ENCODE data around the gene CFAP100. TPM values are rescaled to one million over a fixed set of nuclear protein-coding genes. Genes with fewer than 3 reads are reported as not detected.

CFAP100 gene
- total RNA-seq, 1 experiment from 2014 or later, result not detected

DNA sequence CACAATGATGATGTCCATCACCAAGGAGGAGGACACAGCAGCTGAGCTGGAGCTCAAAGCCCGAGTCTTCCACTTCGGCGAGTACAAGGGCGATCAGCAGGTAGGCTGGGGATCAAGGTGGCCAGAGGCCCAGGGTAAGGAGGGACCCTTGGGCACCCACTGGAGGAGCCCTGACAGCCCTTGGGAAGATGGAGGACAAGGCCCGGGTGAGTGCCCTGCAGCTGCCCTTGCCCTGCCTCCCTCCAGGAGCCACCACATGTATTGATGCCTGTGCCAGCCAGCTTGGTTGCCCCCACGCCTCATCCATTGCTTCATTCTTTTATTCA is 38.4 kb downstream of the CFAP100 start:
- Histone ChIP-seq H3K4me1 (ENCODE audit: insufficient read depth, low read length) (no peaks in the 10 kb centered on the region), H3K9me3 (ENCODE audit: low read length) (no peaks in the 10 kb centered on the region), H3F3A (ENCODE audit: low read length, unreplicated experiment) (no peaks in the 10 kb centered on the region), H2AFZ (ENCODE audit: low read length) (no peak overlapping the region), H3K9ac (ENCODE audit: low read length) (no peak overlapping the region), H3K36me3 (ENCODE audit: low read depth, low read length) (no peaks in the 10 kb centered on the region), H3K27me3 (ENCODE audit: low read length) (no peaks in the 10 kb centered on the region), H3K79me2 (ENCODE audit: low read length) (no peaks in the 10 kb centered on the region), H3K9me2 (replicated peaks; ENCODE audit: low read length) (no peaks in the 10 kb centered on the region), H3K4me2 (ENCODE audit: low read length) (no peak overlapping the region), H4K20me1 (ENCODE audit: low read length) (no peaks in the 10 kb centered on the region), H3K27ac (ENCODE audit: low read length) (no peak overlapping the region), H3K4me3 (ENCODE audit: low read length) (no peak overlapping the region)
- POLR2A ChIA-PET (ENCODE audit: unreplicated experiment), result no interaction called here
- CTCF ChIA-PET, result no interaction called here
- TF ChIP-seq, protein P1, sequence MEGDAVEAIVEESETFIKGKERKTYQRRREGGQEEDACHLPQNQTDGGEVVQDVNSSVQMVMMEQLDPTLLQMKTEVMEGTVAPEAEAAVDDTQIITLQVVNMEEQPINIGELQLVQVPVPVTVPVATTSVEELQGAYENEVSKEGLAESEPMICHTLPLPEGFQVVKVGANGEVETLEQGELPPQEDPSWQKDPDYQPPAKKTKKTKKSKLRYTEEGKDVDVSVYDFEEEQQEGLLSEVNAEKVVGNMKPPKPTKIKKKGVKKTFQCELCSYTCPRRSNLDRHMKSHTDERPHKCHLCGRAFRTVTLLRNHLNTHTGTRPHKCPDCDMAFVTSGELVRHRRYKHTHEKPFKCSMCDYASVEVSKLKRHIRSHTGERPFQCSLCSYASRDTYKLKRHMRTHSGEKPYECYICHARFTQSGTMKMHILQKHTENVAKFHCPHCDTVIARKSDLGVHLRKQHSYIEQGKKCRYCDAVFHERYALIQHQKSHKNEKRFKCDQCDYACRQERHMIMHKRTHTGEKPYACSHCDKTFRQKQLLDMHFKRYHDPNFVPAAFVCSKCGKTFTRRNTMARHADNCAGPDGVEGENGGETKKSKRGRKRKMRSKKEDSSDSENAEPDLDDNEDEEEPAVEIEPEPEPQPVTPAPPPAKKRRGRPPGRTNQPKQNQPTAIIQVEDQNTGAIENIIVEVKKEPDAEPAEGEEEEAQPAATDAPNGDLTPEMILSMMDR (conservative IDR thresholded peaks at IDR 0.05; ENCODE audit: low read depth, low read length), result no peak
- TF ChIP-seq EZH2phosphoT487 (IDR thresholded peaks at IDR 0.05; ENCODE audit: borderline replicate concordance, low read length), result no peak
- no peak for TF ChIP-seq EZH2 (IDR thresholded peaks at IDR 0.05; ENCODE audit: low read length, unreplicated experiment)
- DNase-seq, result no peak
- no peak for ATAC-seq
- BruUV-seq (replicated peaks), result no TSS peak
- intact Hi-C loops (cut with micrococcal nuclease), result no loop called here

DNA sequence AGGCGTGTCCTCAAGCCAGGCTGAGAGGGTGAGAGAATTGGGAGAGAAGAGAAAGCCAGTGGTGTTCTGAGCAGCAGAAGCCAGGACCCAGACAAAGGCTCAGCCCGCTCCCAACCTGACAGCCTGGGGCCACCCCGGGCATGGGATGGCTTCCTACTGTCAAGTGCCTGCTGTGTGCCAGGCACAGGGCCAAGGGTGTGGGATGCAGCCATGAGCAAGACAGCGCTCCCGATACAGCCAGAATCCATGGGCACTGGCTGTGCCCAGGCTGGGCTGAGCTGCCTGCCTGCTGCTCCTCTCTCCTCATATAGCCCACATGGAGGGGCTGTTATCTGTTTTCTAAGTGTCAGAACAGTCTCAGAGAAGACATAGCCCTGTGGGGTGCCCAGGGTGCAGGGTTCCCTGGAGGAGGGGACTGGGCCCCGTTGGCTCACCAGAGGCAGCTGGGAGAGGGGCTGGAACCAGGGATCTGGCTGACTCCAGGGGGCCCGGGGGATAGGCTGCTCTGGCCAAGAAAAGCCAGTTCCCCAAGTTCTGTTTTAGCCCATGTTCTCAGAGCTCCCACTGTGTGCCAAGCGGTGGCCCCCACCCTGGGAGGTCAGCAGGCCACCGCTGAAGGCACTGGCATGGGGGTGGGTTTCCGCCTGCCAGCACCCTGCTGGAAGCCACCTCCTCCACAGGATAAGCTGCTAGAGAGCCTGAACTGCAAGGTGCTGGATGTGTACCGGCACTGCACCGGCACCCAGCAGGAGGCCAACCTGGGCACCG is 39.0 kb downstream of the CFAP100 start:
- POLR2A ChIA-PET (ENCODE audit: unreplicated experiment), result no interaction called here
- Histone ChIP-seq H3K9me3 (ENCODE audit: low read length) (no peaks in the 10 kb centered on the region), H4K20me1 (ENCODE audit: low read length) (no peaks in the 10 kb centered on the region), H2AFZ (ENCODE audit: low read length) (no peak overlapping the region), H3K4me1 (ENCODE audit: insufficient read depth, low read length) (no peaks in the 10 kb centered on the region), H3K36me3 (ENCODE audit: low read depth, low read length) (no peaks in the 10 kb centered on the region), H3K9ac (ENCODE audit: low read length) (no peak overlapping the region), H3K79me2 (ENCODE audit: low read length) (no peaks in the 10 kb centered on the region), H3K27me3 (ENCODE audit: low read length) (no peaks in the 10 kb centered on the region), H3K4me2 (ENCODE audit: low read length) (no peak overlapping the region), H3K27ac (ENCODE audit: low read length) (no peak overlapping the region), H3F3A (ENCODE audit: low read length, unreplicated experiment) (no peaks in the 10 kb centered on the region), H3K9me2 (replicated peaks; ENCODE audit: low read length) (no peaks in the 10 kb centered on the region), H3K4me3 (ENCODE audit: low read length) (no peak overlapping the region)
- DNase-seq (no peak), ATAC-seq (no peak)
- TF ChIP-seq, protein P1 (conservative IDR thresholded peaks at IDR 0.05; ENCODE audit: low read depth, low read length), result no peak
- TF ChIP-seq EZH2phosphoT487 (IDR thresholded peaks at IDR 0.05; ENCODE audit: borderline replicate concordance, low read length) (no peak), EZH2 (IDR thresholded peaks at IDR 0.05; ENCODE audit: low read length, unreplicated experiment) (no peak)
- no TSS peak for BruUV-seq (replicated peaks)
- CTCF ChIA-PET, result no interaction called here
- intact Hi-C loops (cut with micrococcal nuclease), result no loop called here

DNA sequence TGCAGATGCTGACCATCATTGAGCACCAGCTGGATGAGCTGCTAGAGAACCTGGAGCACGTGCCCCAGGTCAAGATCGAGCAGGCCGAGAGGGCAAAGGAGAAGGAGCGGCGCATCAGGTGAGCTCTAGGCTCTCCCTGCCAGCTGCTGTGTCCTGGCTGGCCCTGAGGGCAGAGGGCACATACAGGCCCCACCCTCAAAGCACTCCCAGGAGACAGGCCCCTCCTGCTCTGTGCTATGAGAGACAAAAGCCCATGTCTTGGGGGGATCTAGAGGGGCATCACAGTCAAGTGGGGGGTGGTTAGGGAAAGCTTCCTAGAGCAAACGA is 39.5 kb downstream of the CFAP100 start:
- POLR2A ChIA-PET (ENCODE audit: unreplicated experiment), result no interaction called here

More for the DNA sequence above, 39.5 kb downstream of the CFAP100 start:
- no peak overlapping the region for H3K4me3 ChIP-seq (ENCODE audit: low read length)
- no peaks in the 10 kb centered on the region for H3K79me2 ChIP-seq (ENCODE audit: low read length)
- DNase-seq (no peak), ATAC-seq (no peak)
- H3K36me3 ChIP-seq (ENCODE audit: low read depth, low read length), result no peaks in the 10 kb centered on the region
- no peaks in the 10 kb centered on the region for H3K9me2 ChIP-seq (replicated peaks; ENCODE audit: low read length)
- no peak overlapping the region for H3K9ac ChIP-seq (ENCODE audit: low read length)
- H3K4me1 ChIP-seq (ENCODE audit: insufficient read depth, low read length), result no peaks in the 10 kb centered on the region
- intact Hi-C loops (cut with micrococcal nuclease), result no loop called here
- no peaks in the 10 kb centered on the region for H3K9me3 ChIP-seq (ENCODE audit: low read length)
- H3K27me3 ChIP-seq (ENCODE audit: low read length), result no peaks in the 10 kb centered on the region
- no peak for TF ChIP-seq EZH2phosphoT487 (IDR thresholded peaks at IDR 0.05; ENCODE audit: borderline replicate concordance, low read length)
- TF ChIP-seq, protein P1 (conservative IDR thresholded peaks at IDR 0.05; ENCODE audit: low read depth, low read length), result no peak
- TF ChIP-seq EZH2 (IDR thresholded peaks at IDR 0.05; ENCODE audit: low read length, unreplicated experiment), result no peak
- BruUV-seq (replicated peaks), result no TSS peak
- H3K27ac ChIP-seq (ENCODE audit: low read length), result no peak overlapping the region
- no peaks in the 10 kb centered on the region for H3F3A ChIP-seq (ENCODE audit: low read length, unreplicated experiment)
- H3K4me2 ChIP-seq (ENCODE audit: low read length), result no peak overlapping the region
- no peak overlapping the region for H2AFZ ChIP-seq (ENCODE audit: low read length)
- CTCF ChIA-PET, result no interaction called here
- H4K20me1 ChIP-seq (ENCODE audit: low read length), result no peaks in the 10 kb centered on the region

Measured in PC-3 (cell line).